HG03103 (cell line): Measurements from ENCODE around the gene WNT4.

Experiments used
- ATAC-seq: cut with Tn5 transposase; IDR thresholded peaks from one replicate; pipeline ENCODE4 v1.9.1; 2021; ENCODE audit warnings: low read depth; ENCODE audit not compliant: unreplicated experiment

Gene WNT4

DNA sequence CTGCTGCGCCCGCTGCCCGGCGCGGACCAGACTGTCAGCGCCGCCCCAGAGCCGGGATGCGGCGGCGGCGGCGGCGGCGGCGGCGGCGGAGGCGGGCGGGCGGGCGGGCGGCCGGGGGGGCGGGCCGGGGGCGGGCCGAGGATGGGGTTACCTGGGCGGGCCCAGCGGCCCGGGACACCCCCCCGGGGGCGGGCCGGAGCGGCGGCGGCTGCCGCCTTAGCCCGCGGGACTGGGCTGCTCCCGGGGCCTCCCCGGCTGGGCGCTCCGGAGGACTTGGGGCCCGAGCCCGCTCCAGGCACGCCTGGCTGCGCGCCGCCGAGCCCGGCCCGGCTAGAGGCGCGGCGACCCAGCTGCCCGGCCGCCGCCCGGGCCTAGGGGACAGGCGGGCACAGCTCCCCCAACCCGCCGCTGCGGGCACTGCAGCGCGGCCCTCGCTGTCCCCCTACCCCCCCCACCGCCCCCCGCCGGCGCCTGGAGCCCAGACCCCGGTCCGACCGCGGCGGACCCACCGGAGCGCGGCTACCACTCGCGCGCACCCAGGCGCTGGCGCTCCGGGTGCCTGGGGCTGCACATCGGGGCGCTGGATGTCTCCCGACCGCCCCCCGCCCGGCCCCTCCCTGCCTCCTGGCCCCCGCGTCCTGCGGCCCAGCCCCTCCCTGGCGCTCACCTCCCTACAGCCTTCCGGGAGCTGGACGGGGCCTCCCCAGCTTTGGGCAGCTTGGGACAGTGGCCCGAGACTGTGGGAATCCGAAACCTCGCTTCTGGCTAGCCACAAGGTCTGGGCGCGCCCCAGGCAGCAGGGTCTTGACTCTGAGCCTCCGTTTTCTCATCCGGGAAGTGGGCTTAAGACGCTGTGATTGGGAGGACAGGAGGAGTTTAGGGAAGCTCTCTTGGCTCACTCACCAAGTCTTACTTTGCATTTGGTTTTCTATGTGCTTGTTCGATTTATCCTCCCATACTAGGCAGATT is at the start of gene WNT4:
Gene WNT4 (minus strand): TSS at position 33 of the 969 bp plus-strand sequence. CDS start 175 bp downstream, outside the sequence.
- no peak for ATAC-seq

DNA sequence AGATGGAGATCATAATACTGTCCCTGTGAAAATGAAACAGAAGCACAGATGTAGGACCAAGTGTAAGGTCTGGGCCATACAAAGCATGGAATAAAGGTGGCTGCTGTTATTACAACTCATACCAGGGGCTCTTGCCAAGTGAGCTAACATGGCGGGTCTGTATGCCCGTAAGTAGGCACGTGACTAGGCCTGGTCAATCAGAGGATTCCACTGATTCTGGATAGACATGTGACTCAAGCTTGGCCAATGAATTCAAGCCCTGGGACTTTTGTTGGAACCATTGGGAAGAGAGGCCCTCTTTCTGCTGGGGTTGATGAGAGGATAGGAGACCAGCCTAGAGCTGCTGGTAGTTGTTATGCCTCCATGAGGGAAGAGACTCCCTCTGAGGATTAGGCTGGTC is 47.8 kb upstream of the WNT4 start:
- no peak for ATAC-seq

DNA sequence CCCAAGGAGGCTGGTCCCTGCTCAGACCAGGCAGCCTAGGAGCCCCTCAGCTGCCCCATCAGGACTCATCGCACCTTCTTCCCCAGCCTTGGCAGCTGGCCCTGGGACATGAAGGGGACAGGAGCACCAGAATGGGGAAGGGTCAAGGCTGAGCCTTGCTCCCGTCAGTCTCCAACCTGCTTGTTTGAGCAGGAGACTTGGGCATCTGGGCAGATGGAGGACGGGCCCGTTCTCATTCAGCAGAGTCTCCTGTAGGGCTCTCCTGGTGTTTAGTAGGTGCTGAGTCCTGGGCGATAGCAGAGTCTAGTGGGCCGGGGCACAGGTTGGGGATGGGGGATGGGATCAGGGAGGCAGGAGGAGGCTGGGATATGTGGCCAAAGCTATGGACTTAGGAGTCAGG is 47.4 kb upstream of the WNT4 start:
- ATAC-seq, result no peak

DNA sequence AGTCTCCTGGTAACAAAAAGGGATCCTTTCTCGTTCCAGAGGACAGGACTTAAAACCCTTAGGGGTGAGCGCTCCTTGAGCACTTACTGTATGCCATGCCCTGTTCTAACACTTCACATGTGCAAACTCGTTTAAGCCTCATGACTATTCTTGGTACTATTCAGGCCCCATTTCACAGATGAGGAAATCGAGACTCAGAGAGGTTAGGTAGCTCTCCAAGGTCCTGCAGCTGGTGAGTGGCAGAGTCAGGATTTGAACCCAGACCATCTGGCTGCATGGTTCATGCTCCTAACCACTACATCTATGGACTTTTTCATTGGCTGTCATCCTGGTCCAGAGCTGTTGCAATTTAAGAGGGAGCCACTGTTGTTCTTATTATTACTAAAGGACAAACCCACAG is 46.7 kb upstream of the WNT4 start:
- ATAC-seq, result no peak

DNA sequence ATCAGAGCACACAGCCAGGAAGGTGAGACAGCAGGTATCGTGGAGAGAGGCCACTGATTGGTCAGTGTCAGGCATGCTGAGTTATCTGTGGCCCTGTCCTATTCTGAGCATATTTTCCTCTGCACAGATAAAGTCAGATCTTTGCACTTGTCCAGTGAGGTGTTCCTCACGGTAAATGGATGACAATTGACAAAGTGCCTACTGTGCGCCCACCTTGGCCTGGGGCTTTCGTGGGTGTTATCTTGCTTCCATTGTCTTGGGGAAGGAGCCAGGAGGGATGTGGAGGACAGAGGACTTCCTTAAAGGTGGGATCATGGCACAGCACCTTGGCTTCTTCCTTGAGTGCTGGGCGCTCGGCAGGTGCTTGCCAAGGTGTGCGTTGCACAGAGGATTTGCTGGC is 46.0 kb upstream of the WNT4 start:
- ATAC-seq, result no peak

DNA sequence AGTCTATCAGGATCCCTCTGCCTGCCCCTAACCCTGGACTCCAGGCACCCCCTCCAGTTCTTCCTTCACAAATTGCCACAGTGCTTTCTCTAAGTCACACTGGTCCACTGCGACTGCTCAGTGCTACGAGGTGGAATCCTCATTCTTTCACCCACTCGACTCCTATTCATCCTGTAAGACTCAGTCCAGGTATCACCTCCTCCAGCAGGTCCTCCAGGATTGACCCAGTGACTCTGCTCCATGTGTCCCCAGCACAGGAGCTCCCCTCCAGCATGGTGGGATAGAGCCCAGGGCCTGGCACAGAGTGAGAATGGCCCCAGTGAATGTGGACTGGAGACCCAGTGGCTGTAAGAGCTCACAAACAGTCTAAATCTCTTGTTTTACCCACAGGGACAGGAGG is 45.5 kb upstream of the WNT4 start:
- ATAC-seq, result no peak

DNA sequence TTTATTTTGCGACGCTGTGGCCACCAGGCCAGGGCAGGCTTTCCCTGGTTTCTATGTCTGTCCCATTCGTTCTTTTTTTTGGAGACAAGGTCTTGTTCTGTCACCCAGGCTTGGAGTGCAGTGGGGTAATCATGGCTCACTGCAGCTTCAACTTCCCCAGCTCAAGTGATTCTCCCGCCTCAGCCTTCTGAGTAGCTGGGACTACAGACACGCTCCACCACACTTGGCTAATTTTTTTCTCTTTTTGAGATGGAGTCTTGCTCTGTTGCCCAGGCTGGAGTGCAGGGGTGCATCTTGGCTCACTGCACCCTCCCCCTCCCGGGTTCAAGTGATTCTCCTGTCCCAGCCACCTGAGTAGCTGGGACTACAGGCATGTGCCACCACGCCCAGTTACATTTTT is 43.4 kb upstream of the WNT4 start:
- no peak for ATAC-seq

DNA sequence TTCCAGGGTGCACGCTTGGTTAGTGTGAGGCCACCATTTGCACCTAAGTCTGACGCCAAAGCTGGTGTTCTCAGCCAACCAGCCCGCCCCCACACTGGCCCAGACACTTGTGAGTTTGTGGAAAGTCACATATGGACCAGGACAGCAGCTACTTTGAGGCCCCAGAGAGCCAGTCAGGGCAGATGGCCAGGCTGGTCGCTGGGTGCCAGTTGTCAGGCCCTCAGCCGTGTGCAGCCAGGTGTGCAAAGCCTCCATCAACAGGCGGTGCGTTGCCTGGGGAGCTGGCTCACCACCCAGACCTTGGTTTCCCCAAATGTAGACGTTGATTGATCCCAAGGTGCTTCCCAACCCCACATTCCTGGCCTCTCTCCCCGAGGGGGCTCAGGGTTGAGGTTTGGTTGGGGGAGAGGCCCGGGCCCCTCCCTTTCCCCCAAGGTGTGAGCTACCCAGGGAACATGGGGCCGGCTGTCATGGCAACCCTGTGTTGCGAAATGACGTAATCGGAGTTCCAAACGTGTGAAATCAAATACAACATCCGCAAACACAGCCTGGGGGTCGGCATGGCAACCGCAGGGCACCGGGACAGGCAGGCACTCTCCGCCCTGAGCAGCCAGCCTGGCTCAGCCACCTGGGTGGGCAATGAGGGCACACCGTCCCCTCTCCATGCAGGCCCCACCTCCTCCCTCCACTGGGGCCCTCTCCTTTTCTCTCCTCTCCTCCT is 42.2 kb upstream of the WNT4 start:
- no peak for ATAC-seq

DNA sequence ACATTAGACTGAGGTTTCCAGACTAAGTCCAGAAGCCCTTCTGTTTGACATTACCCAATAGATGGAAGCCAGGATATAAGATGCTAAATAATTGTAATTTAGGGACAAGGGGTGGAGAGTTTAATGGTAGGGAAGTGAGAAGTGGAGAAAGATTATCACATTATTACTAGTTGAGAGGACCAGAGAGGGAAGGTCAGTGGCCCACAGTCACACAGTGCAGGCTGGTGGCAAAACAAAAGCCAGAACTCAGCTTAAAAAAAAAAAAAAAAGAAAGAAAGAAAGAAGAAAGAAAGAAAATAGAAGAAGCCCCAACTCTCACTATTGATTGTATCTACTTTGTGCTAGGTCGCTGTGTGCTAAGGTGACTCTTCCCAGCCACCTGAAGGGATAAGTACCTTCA is 41.6 kb upstream of the WNT4 start:
- ATAC-seq, result no peak

DNA sequence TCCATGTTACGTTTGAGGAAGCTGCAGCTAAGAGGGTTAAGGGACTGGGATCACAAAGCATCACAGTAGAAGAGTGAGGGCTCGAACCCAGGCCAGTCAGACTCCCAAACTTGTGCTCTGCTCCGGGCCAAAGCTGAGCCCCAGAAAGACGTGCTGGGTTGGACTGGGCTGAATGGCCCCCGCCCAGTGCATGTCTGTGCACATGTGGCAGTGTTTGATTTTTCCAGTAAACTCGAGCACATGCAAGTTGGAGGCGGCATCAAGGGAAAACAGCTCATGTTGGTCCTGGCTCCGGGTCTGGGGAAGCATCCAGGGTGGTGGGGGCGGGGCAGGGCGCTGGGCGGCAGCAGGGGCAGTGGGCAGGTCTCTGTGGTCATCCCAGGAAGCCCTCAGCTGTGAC is 39.8 kb upstream of the WNT4 start:
- ATAC-seq, result no peak

DNA sequence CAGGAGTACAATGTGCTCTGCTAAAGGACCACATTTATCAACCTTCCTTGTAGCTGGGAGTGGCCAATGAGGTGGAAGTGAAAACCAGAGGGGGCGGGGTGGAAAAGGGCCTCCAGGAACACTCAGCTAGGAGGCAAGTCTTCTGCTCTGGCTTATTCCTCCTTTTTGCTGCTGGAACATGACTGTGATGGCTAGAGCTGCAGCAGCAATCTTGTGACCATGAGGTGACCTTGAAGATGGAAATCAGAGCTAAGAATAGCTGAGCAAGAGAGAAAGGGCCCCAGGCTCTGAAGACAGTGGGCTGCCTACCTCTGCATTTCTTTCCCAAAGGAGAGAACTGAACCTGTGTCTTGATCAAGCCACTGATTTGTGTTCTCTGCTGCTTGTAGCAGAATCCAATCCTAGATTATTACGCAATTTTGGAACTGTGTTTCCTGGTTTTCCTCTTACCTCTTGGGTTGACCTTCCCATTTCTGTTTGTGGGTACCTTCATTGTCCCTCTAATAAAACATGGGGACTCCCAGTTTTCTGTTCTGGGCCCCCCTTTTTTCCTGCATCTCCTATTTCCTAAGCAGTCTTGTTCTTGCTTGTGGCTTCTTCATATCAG is 36.4 kb upstream of the WNT4 start:
- no peak for ATAC-seq

DNA sequence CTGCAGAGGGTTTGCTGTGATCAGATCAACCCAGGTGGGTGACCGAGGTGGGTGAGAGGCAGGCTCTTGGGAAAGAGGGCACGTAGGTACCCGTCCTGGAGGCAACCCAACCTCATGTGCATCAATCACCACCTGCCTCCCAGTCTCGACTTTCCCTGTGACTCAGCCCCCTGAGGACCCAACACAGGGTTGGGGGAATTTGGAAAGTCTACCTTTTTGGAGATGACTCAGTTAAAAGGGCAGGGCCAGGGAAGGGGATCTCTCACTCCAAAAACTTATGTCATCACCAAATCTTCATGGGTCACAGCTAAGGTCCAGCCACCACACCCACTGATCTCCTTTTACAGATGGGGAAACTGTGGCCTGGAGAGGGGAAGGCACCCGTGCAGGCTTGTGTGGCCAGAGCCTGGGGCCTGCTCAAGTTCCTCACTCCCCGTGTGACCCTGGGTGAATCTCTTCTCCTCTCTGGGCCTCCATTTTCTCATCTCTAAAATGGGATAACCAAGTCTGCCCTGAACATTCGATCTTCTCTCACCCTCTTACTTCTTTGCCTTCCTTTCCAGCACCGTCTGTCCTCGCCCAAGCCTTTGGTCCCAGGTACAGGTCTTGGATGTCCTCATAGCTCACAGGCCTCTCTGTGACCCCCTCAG is 34.6 kb upstream of the WNT4 start:
- ATAC-seq, result no peak

DNA sequence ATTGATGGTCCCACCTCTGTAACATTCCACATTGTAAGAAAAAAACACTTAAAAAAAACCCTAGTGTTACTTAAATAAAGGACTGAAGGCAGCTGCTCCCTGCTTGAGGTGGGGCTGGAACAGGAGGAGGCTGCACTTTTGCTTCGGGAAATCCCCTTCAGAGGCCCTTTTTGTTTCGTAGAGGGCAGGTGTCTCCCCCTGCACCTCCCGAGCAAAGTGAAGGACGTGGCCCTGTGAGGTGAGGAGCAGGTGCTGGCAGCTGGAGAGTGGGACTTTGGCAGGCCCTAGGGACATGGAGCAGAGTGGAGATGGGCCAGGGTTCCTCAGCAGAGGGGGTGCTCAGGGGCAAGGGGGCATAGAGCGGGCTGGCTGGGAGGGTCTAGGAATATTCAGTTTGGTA is 33.4 kb upstream of the WNT4 start:
- ATAC-seq, result no peak

DNA sequence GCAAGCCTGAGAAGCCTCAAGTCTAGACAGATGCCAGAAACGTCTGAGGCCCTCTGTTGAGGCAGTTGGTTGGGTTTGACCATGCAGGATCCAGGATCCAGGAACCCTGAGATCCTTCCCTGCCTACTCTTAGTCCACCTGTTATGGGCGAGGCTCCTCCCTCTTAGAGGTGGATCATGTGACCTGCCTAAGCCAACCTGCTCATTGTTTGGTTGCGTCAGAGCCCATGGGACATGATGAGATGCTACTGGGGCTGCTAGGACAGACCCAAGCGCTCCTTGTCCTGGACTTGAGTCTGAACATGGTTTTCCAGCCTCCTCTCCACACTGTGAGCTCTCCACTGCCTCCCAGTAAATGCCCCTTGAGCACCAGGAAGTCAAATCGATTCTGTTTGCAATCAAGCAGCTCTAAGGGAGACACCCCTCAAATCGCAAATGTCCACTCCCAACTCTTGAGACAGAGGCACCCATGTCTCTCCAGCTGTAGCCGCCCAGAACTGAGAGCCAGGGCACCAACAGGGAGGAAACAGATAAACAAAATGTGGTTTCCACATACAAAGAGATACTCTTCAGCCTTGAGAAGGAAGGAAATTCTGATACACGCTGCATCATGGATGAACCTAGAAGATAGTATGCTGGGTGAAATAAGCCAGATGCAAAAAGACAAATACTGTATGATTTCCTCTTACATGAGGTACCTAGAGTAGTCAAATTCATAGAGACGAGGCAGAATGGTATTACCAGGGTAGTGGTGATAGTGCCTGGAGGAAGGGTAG is 31.7 kb upstream of the WNT4 start:
- no peak for ATAC-seq

DNA sequence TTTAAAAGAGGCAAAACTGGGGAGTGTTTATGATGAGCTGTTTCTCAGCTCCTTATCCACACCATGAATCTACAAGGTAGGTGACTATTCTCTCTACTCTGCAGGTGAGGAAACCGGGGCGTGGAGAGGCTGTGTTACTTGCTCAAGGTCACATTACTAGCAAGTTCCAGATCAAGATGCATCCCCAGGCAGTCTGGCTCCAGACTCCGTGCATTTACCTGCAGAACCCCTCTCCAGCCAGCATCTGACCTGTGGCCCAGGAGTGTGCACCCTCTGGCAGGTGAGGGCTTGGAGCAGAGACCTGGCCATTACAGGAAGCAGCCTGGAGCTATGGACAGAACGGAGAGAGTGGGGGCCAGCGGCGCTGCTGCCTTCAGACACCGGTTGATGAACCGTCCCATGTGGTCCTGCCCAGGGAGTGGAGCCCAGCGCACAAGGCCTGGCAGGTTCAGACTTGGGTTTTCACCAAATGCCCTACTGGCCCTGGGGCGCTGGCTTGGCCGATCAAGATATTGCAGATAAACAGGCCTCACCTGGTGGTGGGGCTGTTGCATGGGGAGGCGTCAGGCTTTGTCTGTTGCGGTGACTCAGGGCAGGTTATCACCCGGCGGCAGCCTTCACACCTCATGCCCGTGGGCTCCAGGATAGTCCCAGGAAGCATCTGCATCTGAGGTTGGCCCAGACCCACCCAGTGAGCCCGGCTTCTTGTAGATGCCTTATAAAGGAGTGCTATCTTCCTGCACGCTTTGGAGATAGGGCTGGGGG is 29.2 kb upstream of the WNT4 start:
- ATAC-seq, result no peak

DNA sequence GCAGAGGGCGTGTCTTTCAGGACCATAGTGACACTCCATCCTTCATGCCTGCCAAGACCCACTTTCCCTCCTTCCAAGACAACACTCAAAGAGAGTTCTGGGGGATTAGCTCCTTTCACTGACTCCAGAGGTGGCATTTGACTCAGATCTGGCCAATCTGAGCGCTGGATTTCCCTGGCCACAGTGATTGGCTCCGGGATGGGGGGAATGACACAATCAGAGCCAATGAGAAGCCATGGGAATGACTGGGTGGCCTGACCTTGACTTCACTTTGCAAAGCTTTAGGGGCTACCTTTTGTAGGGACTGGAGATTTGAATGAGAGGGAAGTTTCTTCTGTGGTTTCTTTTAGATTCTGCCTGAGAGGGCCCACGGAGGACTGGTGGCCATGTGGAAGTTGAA is 26.9 kb upstream of the WNT4 start:
- ATAC-seq, result no peak

DNA sequence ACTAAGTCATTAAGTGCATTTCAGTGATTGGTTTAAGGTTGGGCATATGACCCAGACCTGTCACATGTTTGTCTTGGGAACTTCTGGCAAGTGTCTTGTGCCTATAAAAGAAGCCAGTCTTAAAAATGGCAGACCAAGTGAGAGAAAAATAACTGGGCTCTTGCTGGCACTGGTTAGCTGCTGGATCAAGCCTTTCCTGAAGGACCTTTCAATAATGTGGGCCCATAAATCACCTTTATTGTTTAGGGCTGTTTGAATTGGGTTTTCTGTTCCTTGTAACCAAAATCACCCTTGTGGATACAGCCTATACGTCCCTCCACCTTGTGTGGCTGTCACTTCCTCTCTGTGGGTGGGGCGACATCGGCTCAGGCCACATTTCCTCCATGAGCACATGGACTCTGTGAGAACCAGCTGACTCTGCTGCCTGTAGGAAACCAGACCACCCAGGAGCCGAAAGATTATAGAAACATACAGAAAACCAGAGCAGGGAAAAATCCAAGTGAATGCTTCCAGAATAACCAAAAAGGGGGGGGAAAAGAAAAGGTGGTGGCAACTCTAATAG is 25.6 kb upstream of the WNT4 start:
- no peak for ATAC-seq

DNA sequence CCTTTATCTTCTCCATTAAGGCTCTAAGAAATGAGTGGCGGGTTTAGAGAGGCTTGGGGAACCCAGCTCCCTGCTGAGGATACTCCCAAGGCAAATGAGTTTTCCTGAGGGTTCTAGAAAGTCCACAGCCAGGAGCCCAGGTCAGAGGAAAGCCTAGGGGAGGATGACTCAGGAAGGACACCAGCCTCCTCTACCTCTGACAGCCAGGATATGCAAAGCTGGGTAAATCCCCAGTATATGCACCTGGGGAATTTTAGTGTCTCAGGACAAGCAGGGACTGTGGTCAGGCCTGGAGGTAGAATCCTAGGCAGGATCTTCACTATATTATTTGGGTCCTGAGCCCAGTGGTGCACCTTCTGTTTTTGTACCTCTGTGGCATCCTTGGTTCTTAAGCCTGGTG is 23.5 kb upstream of the WNT4 start:
- ATAC-seq, result no peak
